Measurements from ENCODE around the gene LFNG.
A peak's percentile ranks its signal among the peaks of the same experiment; 100 is the strongest.

LFNG gene

GRCh38 chr7:2521952-2522591 is 2.5 kb downstream of the LFNG start:
- TF ChIP-seq CTCF (IDR thresholded peaks at IDR 0.05; ENCODE audit: unreplicated experiment in 3 of 3) = no peak
- Mint-ChIP-seq H3K4me1 (peaks cover 36% of the 10 kb centered on the region), H3K9me3 (no peaks in the 10 kb centered on the region), H3K27ac (peak overlapping the region in 1 of 3 experiments; percentile 26), H3K27me3 (ENCODE audit: low read depth) (peaks cover 7% of the 10 kb centered on the region), H3K4me3 (peak overlapping the region; percentile 87 to 88 (median 88)), H3K36me3 (ENCODE audit: low read depth) (peaks cover 4% of the 10 kb centered on the region)

- H3K27me3 Mint-ChIP-seq (ENCODE audit: low read depth) = peaks cover 2% of the 10 kb centered on the region
- H3K4me3 Mint-ChIP-seq = peak overlapping the region; percentile 87 to 88 (median 88)
- peak overlapping the region; percentile 76 to 90 (median 88) for H3K27ac Mint-ChIP-seq
- peaks cover 4% of the 10 kb centered on the region for H3K36me3 Mint-ChIP-seq (ENCODE audit: low read depth)
- peaks cover 32% of the 10 kb centered on the region for H3K4me1 Mint-ChIP-seq
- H3K9me3 Mint-ChIP-seq = no peaks in the 10 kb centered on the region
- TF ChIP-seq CTCF (IDR thresholded peaks at IDR 0.05; ENCODE audit: unreplicated experiment in 3 of 3) = no peak
These were observed 3.3 kb downstream of the LFNG start for GRCh38 chr7:2522780-2523433.

GRCh38 chr7:2523461-2523936 is 3.9 kb downstream of the LFNG start:
- Mint-ChIP-seq H3K4me3 (peak overlapping the region; percentile 87 to 88 (median 88)), H3K27me3 (ENCODE audit: low read depth) (no peaks in the 10 kb centered on the region), H3K4me1 (peaks cover 32% of the 10 kb centered on the region), H3K27ac (peak overlapping the region in 2 of 3 experiments; percentile 88 to 90), H3K9me3 (no peaks in the 10 kb centered on the region), H3K36me3 (ENCODE audit: low read depth) (peaks cover 4% of the 10 kb centered on the region)
- TF ChIP-seq CTCF (IDR thresholded peaks at IDR 0.05; ENCODE audit: unreplicated experiment in 3 of 3) = no peak

GRCh38 chr7:2523941-2524807 is 4.6 kb downstream of the LFNG start:
- H3K4me1 Mint-ChIP-seq = peaks cover 30% of the 10 kb centered on the region
- no peaks in the 10 kb centered on the region for H3K9me3 Mint-ChIP-seq
- peak overlapping the region; percentile 10 to 29 (median 11) for H3K4me3 Mint-ChIP-seq
- peaks cover 4% of the 10 kb centered on the region for H3K36me3 Mint-ChIP-seq (ENCODE audit: low read depth)
- no peaks in the 10 kb centered on the region for H3K27me3 Mint-ChIP-seq (ENCODE audit: low read depth)
- H3K27ac Mint-ChIP-seq = no peak overlapping the region
- no peak for TF ChIP-seq CTCF (IDR thresholded peaks at IDR 0.05; ENCODE audit: unreplicated experiment in 3 of 3)

- Mint-ChIP-seq H3K27me3 (ENCODE audit: low read depth) (no peaks in the 10 kb centered on the region), H3K4me3 (no peak overlapping the region), H3K36me3 (ENCODE audit: low read depth) (peaks cover 4% of the 10 kb centered on the region), H3K27ac (no peak overlapping the region), H3K9me3 (no peaks in the 10 kb centered on the region), H3K4me1 (peaks cover 30% of the 10 kb centered on the region)
- no peak for TF ChIP-seq CTCF (IDR thresholded peaks at IDR 0.05; ENCODE audit: unreplicated experiment in 3 of 3)
These were observed 5.5 kb downstream of the LFNG start for GRCh38 chr7:2524808-2525657.

All from nephron (organoid).